B cell (primary cell): ENCODE results near the gene RERG.

Experiments used
- CTCF ChIP-seq: fragments of 200-600 bp; IDR thresholded peaks from one replicate; pipeline ENCODE4 v1.8.0; 2022; ENCODE audit warnings: antibody characterized with exemption, mild to moderate bottlenecking
- EZH2 ChIP-seq: IDR thresholded peaks from 2 replicates; pipeline ENCODE4 v1.6.1; 2012; ENCODE audit warnings: borderline replicate concordance, low read depth, mild to moderate bottlenecking, moderate library complexity, low read length; ENCODE audit not compliant: insufficient read depth, poor library complexity, severe bottlenecking

DNA sequence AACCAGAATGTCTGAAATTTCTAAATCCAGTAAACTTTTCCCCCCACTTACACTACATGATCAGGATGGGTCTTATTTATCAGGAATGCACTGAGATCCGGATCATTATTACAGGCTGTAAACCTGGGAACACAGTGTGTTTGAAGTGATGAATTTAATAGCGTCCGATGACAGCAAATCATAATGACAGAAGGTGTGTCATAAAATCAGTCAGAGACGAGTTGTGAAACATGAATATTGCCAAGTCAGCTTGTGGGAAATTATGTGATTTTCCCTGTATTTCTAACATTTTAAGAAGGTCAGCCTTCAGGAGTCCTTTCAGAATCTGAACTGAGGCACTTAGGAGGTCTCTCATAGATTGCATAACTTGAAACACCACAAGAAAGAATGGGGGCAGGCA is 36.7 kb downstream of the RERG start:
- TF ChIP-seq CTCF: no peak
- no peak for TF ChIP-seq EZH2
